ENCODE results near the gene C3orf20. TPM values are rescaled to one million over a fixed set of nuclear protein-coding genes. Genes with fewer than 3 reads are reported as not detected.

Gene C3orf20
- total and polyA plus RNA-seq, 2 of the 13 experiments (the other 11 are each of a cell fraction or from before 2014, with no cell fraction given) = 0.03 to 0.04 TPM

- intact Hi-C loops (cut with micrococcal nuclease; ENCODE audit: unreplicated experiment) = no loop called here
- ChIA-PET CTCF (ENCODE audit: low intra/inter-chr PET ratio, low total read pairs) (no interaction called here), POLR2A (no interaction called here)
- DNase-seq (ENCODE audit: low spot score) = no peak
- no peak overlapping the region for H3K27ac ChIP-seq (ENCODE audit: extremely low read length, insufficient read depth, low read length)
- H4K20me1 ChIP-seq (ENCODE audit: insufficient read depth, low read length) = no peaks in the 10 kb centered on the region
- H2AFZ ChIP-seq (ENCODE audit: low read length) = no peak overlapping the region
- ATAC-seq = no peak
- no peak for TF ChIP-seq ZNF562 (CRISPR knock-in tag; IDR thresholded peaks at IDR 0.05; ENCODE audit: borderline replicate concordance)
- no peak for TF ChIP-seq MEIS1 (CRISPR knock-in tag; IDR thresholded peaks at IDR 0.05; ENCODE audit: borderline replicate concordance)
- no peak for TF ChIP-seq MEF2D (CRISPR knock-in tag; IDR thresholded peaks at IDR 0.05)
- TF ChIP-seq ZNF839 (CRISPR knock-in tag; IDR thresholded peaks at IDR 0.05; ENCODE audit: borderline replicate concordance) = no peak
- no peak for TF ChIP-seq ZNF556 (CRISPR knock-in tag; IDR thresholded peaks at IDR 0.05; ENCODE audit: borderline replicate concordance)
- TF ChIP-seq DPF2 (CRISPR knock-in tag; IDR thresholded peaks at IDR 0.05; ENCODE audit: borderline replicate concordance, low read depth) = no peak
- TF ChIP-seq ZFP62 (CRISPR knock-in tag; IDR thresholded peaks at IDR 0.05) = no peak
- TF ChIP-seq ZEB1 (IDR thresholded peaks at IDR 0.05; ENCODE audit: insufficient replicate concordance, low read depth) = no peak
- TF ChIP-seq LCORL (IDR thresholded peaks at IDR 0.05) = no peak
- no peak for TF ChIP-seq LCORL (CRISPR knock-in tag; IDR thresholded peaks at IDR 0.05)
- no peak for TF ChIP-seq ERF (CRISPR knock-in tag; IDR thresholded peaks at IDR 0.05)
- TF ChIP-seq ZSCAN25 (CRISPR knock-in tag; IDR thresholded peaks at IDR 0.05) = no peak
- no peak for TF ChIP-seq EHMT2 (IDR thresholded peaks at IDR 0.05; ENCODE audit: borderline replicate concordance, low read depth, low read length)
- no peak for TF ChIP-seq E2F1 (CRISPR knock-in tag; IDR thresholded peaks at IDR 0.05)
- no peak overlapping the region for H3K4me2 ChIP-seq (ENCODE audit: low read depth, low read length)
- H3K79me2 ChIP-seq (ENCODE audit: insufficient read depth, low read length) = no peaks in the 10 kb centered on the region
- no peaks in the 10 kb centered on the region for H3K4me1 ChIP-seq (ENCODE audit: insufficient read depth, low read length)
- no peak overlapping the region for H3K4me3 ChIP-seq (replicated peaks in 1 of 3; ENCODE audit: insufficient read depth in 1 of 3, low read depth in 2 of 3, low read length in 3 of 3)
- BruUV-seq (replicated peaks) = no TSS peak
- no peak for FAIRE-seq
- H3K27me3 ChIP-seq (ENCODE audit: control insufficient read depth in 1 of 2, insufficient read depth in 2 of 2, low read length in 2 of 2) = peaks cover 3 to 56% of the 10 kb centered on the region in 2 experiments; a peak in 3 of 5 replicates
- no peaks in the 10 kb centered on the region for H3K9me3 ChIP-seq (ENCODE audit: low read length)
- H3K9ac ChIP-seq (ENCODE audit: insufficient read depth, low read depth, low read length) = no peak overlapping the region
- in situ Hi-C loops (cut with HindIII; ENCODE audit: extremely low pct_ligation_motif_present, low pct_unique_long_range_greater_than_20kb) = no loop called here
- no peaks in the 10 kb centered on the region for H3K36me3 ChIP-seq (replicated peaks in 1 of 2; ENCODE audit: control insufficient read depth in 1 of 2, insufficient read depth in 2 of 2, low read length in 2 of 2)
Observed at GRCh38 chr3:14773281-14773680, 98.3 kb downstream of the C3orf20 start.

Measured in HepG2 (cell line).